IMR-90 (cell line): ENCODE data around the gene RAPGEFL1. TPM values are rescaled to one million over a fixed set of nuclear protein-coding genes. Genes with fewer than 3 reads are reported as not detected.

Source experiments
- ATAC-seq: fragments of 200-7000 bp; cut with Tn5 transposase; 2 replicates; pipeline ENCODE4 v1.9.1; 2020; ENCODE audit warnings: low read depth, mild to moderate bottlenecking, moderate library complexity
- BruUV-seq: library from RNA; stranded (reverse); fragments of 400-500 nt; replicated peaks from 2 replicates; lab custom pipeline; 2021; lab: Mats Ljungman, UMichigan
- CTCF ChIA-PET: fragments of 300-600 bp; formaldehyde crosslinking; extraction: SDS; loops from one replicate; lab custom pipeline; 2021; ENCODE audit warnings: antibody characterized with exemption; lab: Yijun Ruan, JAX
- POLR2A ChIA-PET: fragments of 300-600 bp; sonication (Branson Sonifier 250); formaldehyde crosslinking; loops from one replicate; lab custom pipeline; 2022; ENCODE audit warnings: antibody characterized with exemption; ENCODE audit not compliant: unreplicated experiment; lab: Charles Lee
- DNase-seq: peaks from one replicate; pipeline ENCODE4 v3.0.0; 2013
- H2AFZ ChIP-seq: replicated peaks from 2 replicates; pipeline ENCODE3; 2013; ENCODE audit warnings: low read length, mild to moderate bottlenecking; ENCODE audit not compliant: poor library complexity
- H2AK5ac ChIP-seq: 2 replicates; pipeline ENCODE4 v1.6.1; 2013; ENCODE audit warnings: low read depth, low read length, inconsistent platforms
- H2AK9ac ChIP-seq: replicated peaks from 2 replicates; pipeline ENCODE3; 2013; ENCODE audit warnings: mild to moderate bottlenecking, low read depth, low read length, moderate library complexity; ENCODE audit not compliant: poor library complexity
- H2BK120ac ChIP-seq: 2 replicates; pipeline ENCODE4 v1.6.1; 2013; ENCODE audit warnings: low read depth, low read length, inconsistent platforms
- H2BK15ac ChIP-seq: 3 replicates; pipeline ENCODE4 v1.6.1; 2013; ENCODE audit warnings: low read depth, low read length, inconsistent platforms
- H2BK20ac ChIP-seq: 2 replicates; pipeline ENCODE4 v1.6.1; 2013; ENCODE audit warnings: low read depth, mild to moderate bottlenecking, inconsistent platforms, low read length, moderate library complexity
- H2BK5ac ChIP-seq: 2 replicates; pipeline ENCODE4 v1.6.1; 2013; ENCODE audit warnings: mild to moderate bottlenecking, low read depth, low read length, inconsistent platforms; ENCODE audit not compliant: poor library complexity, severe bottlenecking
- H3K14ac ChIP-seq: replicated peaks from 2 replicates; pipeline ENCODE4 v1.6.1; 2013; ENCODE audit warnings: low read depth, low read length, inconsistent platforms
- H3K18ac ChIP-seq: 2 replicates; pipeline ENCODE4 v1.6.1; 2013; ENCODE audit warnings: low read depth, low read length, control low read depth
- H3K23ac ChIP-seq: 2 replicates; pipeline ENCODE4 v1.6.1; 2013; ENCODE audit warnings: low read depth, low read length, inconsistent platforms
- H3K27ac ChIP-seq: 2 replicates; pipeline ENCODE4 v1.5.1; 2013; ENCODE audit warnings: mild to moderate bottlenecking, control low read depth, low read length; ENCODE audit not compliant: insufficient read depth
- H3K27me3 ChIP-seq: 2 replicates; pipeline ENCODE4 v1.6.1; 2013; ENCODE audit warnings: low read length; ENCODE audit not compliant: control insufficient read depth, insufficient read depth
- H3K36me3 ChIP-seq: 2 replicates; pipeline ENCODE4 v1.6.1; 2013; ENCODE audit warnings: low read length, mixed read lengths; ENCODE audit not compliant: control insufficient read depth, insufficient read depth
- H3K4ac ChIP-seq: 2 replicates; pipeline ENCODE4 v1.6.1; 2013; ENCODE audit warnings: low read depth, low read length, inconsistent platforms
- H3K4me1 ChIP-seq: 2 replicates; pipeline ENCODE4 v1.6.1; 2013; ENCODE audit warnings: low read length, mixed read lengths; ENCODE audit not compliant: control insufficient read depth, insufficient read depth
- H3K4me2 ChIP-seq: 2 replicates; pipeline ENCODE4 v1.6.1; 2013; ENCODE audit warnings: low read depth, mild to moderate bottlenecking, control low read depth, low read length, moderate library complexity
- H3K4me3 ChIP-seq: 2 replicates; pipeline ENCODE4 v1.5.1; 2013; ENCODE audit warnings: low read depth, mild to moderate bottlenecking, control low read depth, low read length, moderate library complexity; ENCODE audit not compliant: insufficient read depth
- H3K56ac ChIP-seq: 2 replicates; pipeline ENCODE4 v1.6.1; 2013; ENCODE audit warnings: low read length, inconsistent platforms; ENCODE audit not compliant: insufficient read depth; ENCODE audit errors: extremely low read depth
- H3K79me1 ChIP-seq, 2 experiments: 2 replicates each; pipeline ENCODE4 v1.6.1; 2013; ENCODE audit warnings: low read length in 2 of 2, inconsistent platforms in 1 of 2, low read depth in 1 of 2
- H3K9ac ChIP-seq: 2 replicates; pipeline ENCODE4 v1.6.1; 2013; ENCODE audit warnings: low read depth, low read length, control low read depth
- H3K9me1 ChIP-seq: 2 replicates; pipeline ENCODE4 v1.6.1; 2013; ENCODE audit warnings: low read length, inconsistent platforms; ENCODE audit not compliant: insufficient read depth
- H3K9me3 ChIP-seq: 2 replicates; pipeline ENCODE4 v1.6.1; 2013; ENCODE audit warnings: low read length; ENCODE audit not compliant: control insufficient read depth, insufficient read depth
- H4K20me1 ChIP-seq: 2 replicates; pipeline ENCODE4 v1.6.1; 2013; ENCODE audit warnings: low read length, inconsistent platforms; ENCODE audit not compliant: insufficient read depth
- H4K5ac ChIP-seq: 2 replicates; pipeline ENCODE4 v1.6.1; 2013; ENCODE audit warnings: mild to moderate bottlenecking, low read depth, low read length, control low read depth
- H4K8ac ChIP-seq, 2 experiments: 2 replicates each; pipeline ENCODE4 v1.6.1; 2013; ENCODE audit warnings: low read depth in 2 of 2, low read length in 2 of 2, control low read depth in 1 of 2, inconsistent platforms in 1 of 2
- H4K91ac ChIP-seq: 2 replicates; pipeline ENCODE4 v1.6.1; 2013; ENCODE audit warnings: low read depth, low read length, inconsistent platforms; ENCODE audit not compliant: insufficient read depth
- BHLHE40 ChIP-seq: fragments of 150-350 bp; IDR thresholded peaks from 2 replicates; pipeline ENCODE4 v1.6.1; 2016; ENCODE audit warnings: mild to moderate bottlenecking, low read depth, low read length
- CEBPB ChIP-seq: IDR thresholded peaks from 2 replicates; pipeline ENCODE4 v1.6.1; 2012; ENCODE audit warnings: low read depth, low read length, improper control_type of control experiment
- CHD1 ChIP-seq: IDR thresholded peaks from 2 replicates; pipeline ENCODE4 v1.6.1; 2012; ENCODE audit warnings: low read depth, low read length, improper control_type of control experiment
- FOS ChIP-seq: fragments of 150-350 bp; IDR thresholded peaks from 2 replicates; pipeline ENCODE4 v1.6.1; 2016; ENCODE audit warnings: low read depth, low read length
- MAFK ChIP-seq: IDR thresholded peaks from 2 replicates; pipeline ENCODE4 v1.6.1; 2012; ENCODE audit warnings: low read depth, low read length, improper control_type of control experiment
- MAZ ChIP-seq: IDR thresholded peaks from 2 replicates; pipeline ENCODE4 v1.6.1; 2012; ENCODE audit warnings: low read depth, mild to moderate bottlenecking, low read length, improper control_type of control experiment, moderate library complexity, borderline replicate concordance
- MXI1 ChIP-seq: IDR thresholded peaks from 2 replicates; pipeline ENCODE4 v1.6.1; 2012; ENCODE audit warnings: low read depth, mild to moderate bottlenecking, low read length, moderate library complexity, borderline replicate concordance
- NFE2L2 ChIP-seq: fragments of 150-350 bp; IDR thresholded peaks from 2 replicates; pipeline ENCODE4 v1.6.1; 2016; ENCODE audit warnings: low read depth, mild to moderate bottlenecking, low read length
- POLR2A ChIP-seq: IDR thresholded peaks from 2 replicates; pipeline ENCODE4 v1.6.1; 2012; ENCODE audit warnings: mild to moderate bottlenecking, low read depth, low read length
- RAD21 ChIP-seq: IDR thresholded peaks from 2 replicates; pipeline ENCODE4 v1.6.1; 2012; ENCODE audit warnings: low read length, improper control_type of control experiment
- RCOR1 ChIP-seq: IDR thresholded peaks from 2 replicates; pipeline ENCODE4 v1.6.1; 2012; ENCODE audit warnings: mild to moderate bottlenecking, low read length, improper control_type of control experiment; ENCODE audit not compliant: insufficient replicate concordance
- RFX5 ChIP-seq: IDR thresholded peaks from 2 replicates; pipeline ENCODE4 v1.8.0; 2012; ENCODE audit warnings: low read depth, mild to moderate bottlenecking, low read length, moderate library complexity
- SMC3 ChIP-seq: fragments of 150-350 bp; IDR thresholded peaks from 2 replicates; pipeline ENCODE4 v1.6.1; 2016; ENCODE audit warnings: low read depth, mild to moderate bottlenecking, antibody characterized with exemption, low read length, moderate library complexity
- WGBS, 2 experiments: methylation state at CpG; one replicate each; pipeline versions ENCODE4 v1.1.5 to v1.1.7; 2013; ENCODE audit warnings: missing lambda C conversion rate in 2 of 2; ENCODE audit not compliant: insufficient read length in 1 of 2; ENCODE audit errors: extremely low coverage in 2 of 2; 5-methylcytosine and 5-hydroxymethylcytosine counted together
- dilution Hi-C: fragments of 300-500 bp; cut with HindIII; formaldehyde crosslinking; loops from one replicate; pipeline ENCODE4 v1.14.3; 2018; ENCODE audit warnings: low sequenced_read_pairs; ENCODE audit not compliant: unreplicated experiment
- in situ Hi-C: fragments of 300-500 bp; cut with MboI; formaldehyde crosslinking; loops from 3 replicates; pipeline ENCODE4 v1.14.3; 2019; ENCODE audit warnings: low sequenced_read_pairs, inconsistent platforms, mixed read lengths
- intact Hi-C: fragments of 100-400 bp; cut with micrococcal nuclease; formaldehyde crosslinking; loops from 2 replicates; pipeline ENCODE4 v1.10.0; 2022
- polyA plus RNA-seq, 3 experiments: library from polyadenylated mRNA; depleted of rRNA; stranded (reverse); fragments of >200 nt; gene quantifications; 2 replicates each; pipeline ENCODE4 v1.2.3, GENCODE V29; 2012; ENCODE audit warnings: low replicate concordance in 1 of 3
- total RNA-seq: library from RNA; depleted of rRNA; stranded (reverse); fragments of >200 nt; gene quantifications from 2 replicates; pipeline ENCODE4 v1.2.3, GENCODE V29; 2012
- TF ChIP-seq, protein P1 (sequence below): fragments of 150-350 bp; IDR thresholded peaks from 2 replicates; pipeline ENCODE4 v1.6.1; 2016; ENCODE audit warnings: low read depth, mild to moderate bottlenecking, low read length, moderate library complexity, borderline replicate concordance
- TF ChIP-seq, protein P2 (sequence below): conservative IDR thresholded peaks from 2 replicates; pipeline ENCODE4 v1.5.1; 2012; ENCODE audit warnings: mild to moderate bottlenecking, low read depth, low read length, improper control_type of control experiment
- TF ChIP-seq, protein P3 (sequence below): fragments of 150-350 bp; IDR thresholded peaks from 2 replicates; pipeline ENCODE4 v1.6.1; 2017; ENCODE audit warnings: mild to moderate bottlenecking, antibody characterized with exemption, low read length, low read depth

Gene RAPGEFL1
- total and polyA plus RNA-seq, 2 of the 4 experiments (the other 2 are of a cell fraction): 0.54 to 5.6 TPM

DNA sequence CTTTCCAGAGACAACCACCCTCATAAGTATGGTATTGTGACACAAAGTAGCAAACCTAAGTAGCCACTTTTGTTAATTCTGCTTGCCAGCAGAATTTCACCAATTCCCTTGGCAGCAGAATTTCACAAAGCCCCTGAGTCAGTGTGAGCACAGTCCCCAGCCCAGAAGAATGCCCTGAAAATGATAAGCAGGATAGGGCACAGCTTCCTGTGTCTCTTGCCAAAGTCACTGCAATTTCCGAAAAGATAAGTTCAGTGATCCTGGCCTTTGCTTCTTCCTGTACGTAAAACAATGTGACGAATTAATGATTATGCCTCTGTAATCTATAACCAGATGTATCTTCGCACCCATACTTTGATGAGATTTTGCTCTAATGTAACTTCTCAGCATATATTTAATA is 25.9 kb downstream of the RAPGEFL1 start:
- 73% methylated on average over 3 of the region's 4 CpGs; no CpG with 5 or more reads in 1 of the 2 experiments for WGBS, 2 experiments
- no peak for DNase-seq

More for the DNA sequence above, 25.9 kb downstream of the RAPGEFL1 start:
- no peak overlapping the region for H4K8ac ChIP-seq
- H3K4me2 ChIP-seq: no peak overlapping the region
- H3K27me3 ChIP-seq: no peaks in the 10 kb centered on the region
- no peak overlapping the region for H3K9ac ChIP-seq
- BruUV-seq: no TSS peak
- no peak overlapping the region for H3K27ac ChIP-seq
- H2BK15ac ChIP-seq: no peak overlapping the region
- in situ Hi-C loops: loop anchor here (5.0 kb wide), 1 partner anchor 49 kb away; no protein-coding TSS in a partner anchor
- H2BK5ac ChIP-seq: no peak overlapping the region
- intact Hi-C loops: loop anchor here (5.0 to 10.0 kb wide), 3 partner anchors 52 to 154 kb away; no protein-coding TSS in a partner anchor
- no peaks in the 10 kb centered on the region for H3K79me1 ChIP-seq
- H4K20me1 ChIP-seq: no peaks in the 10 kb centered on the region
- no peak overlapping the region for H4K5ac ChIP-seq
- no peak overlapping the region for H3K14ac ChIP-seq
- CTCF ChIA-PET: interaction anchor here (1.0 to 2.8 kb wide), 2 partner anchors 11 to 16 kb away, joined by 3 to 7 read pairs; partner anchors contain the start of gene WIPF2
- no peak overlapping the region for H4K91ac ChIP-seq
- H2AFZ ChIP-seq: no peak overlapping the region
- no peak overlapping the region for H2BK20ac ChIP-seq
- H3K56ac ChIP-seq: no peak overlapping the region
- no peak overlapping the region for H2AK9ac ChIP-seq
- no peak overlapping the region for H2AK5ac ChIP-seq
- H3K9me3 ChIP-seq: peaks cover 1% of the 10 kb centered on the region; the same call in 1 of the 2 replicates
- no peak overlapping the region for H3K4me3 ChIP-seq
- POLR2A ChIA-PET: no interaction called here
- no peak for TF ChIP-seq CHD1
- TF ChIP-seq FOS: no peak
- TF ChIP-seq, protein P1, sequence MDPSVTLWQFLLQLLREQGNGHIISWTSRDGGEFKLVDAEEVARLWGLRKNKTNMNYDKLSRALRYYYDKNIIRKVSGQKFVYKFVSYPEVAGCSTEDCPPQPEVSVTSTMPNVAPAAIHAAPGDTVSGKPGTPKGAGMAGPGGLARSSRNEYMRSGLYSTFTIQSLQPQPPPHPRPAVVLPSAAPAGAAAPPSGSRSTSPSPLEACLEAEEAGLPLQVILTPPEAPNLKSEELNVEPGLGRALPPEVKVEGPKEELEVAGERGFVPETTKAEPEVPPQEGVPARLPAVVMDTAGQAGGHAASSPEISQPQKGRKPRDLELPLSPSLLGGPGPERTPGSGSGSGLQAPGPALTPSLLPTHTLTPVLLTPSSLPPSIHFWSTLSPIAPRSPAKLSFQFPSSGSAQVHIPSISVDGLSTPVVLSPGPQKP: no peak
- TF ChIP-seq POLR2A: no peak
- TF ChIP-seq MAFK: no peak
- TF ChIP-seq NFE2L2: no peak
- no peak for TF ChIP-seq MAZ
- TF ChIP-seq, protein P2, sequence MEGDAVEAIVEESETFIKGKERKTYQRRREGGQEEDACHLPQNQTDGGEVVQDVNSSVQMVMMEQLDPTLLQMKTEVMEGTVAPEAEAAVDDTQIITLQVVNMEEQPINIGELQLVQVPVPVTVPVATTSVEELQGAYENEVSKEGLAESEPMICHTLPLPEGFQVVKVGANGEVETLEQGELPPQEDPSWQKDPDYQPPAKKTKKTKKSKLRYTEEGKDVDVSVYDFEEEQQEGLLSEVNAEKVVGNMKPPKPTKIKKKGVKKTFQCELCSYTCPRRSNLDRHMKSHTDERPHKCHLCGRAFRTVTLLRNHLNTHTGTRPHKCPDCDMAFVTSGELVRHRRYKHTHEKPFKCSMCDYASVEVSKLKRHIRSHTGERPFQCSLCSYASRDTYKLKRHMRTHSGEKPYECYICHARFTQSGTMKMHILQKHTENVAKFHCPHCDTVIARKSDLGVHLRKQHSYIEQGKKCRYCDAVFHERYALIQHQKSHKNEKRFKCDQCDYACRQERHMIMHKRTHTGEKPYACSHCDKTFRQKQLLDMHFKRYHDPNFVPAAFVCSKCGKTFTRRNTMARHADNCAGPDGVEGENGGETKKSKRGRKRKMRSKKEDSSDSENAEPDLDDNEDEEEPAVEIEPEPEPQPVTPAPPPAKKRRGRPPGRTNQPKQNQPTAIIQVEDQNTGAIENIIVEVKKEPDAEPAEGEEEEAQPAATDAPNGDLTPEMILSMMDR: no peak
- TF ChIP-seq BHLHE40: no peak
- TF ChIP-seq RFX5: no peak
- TF ChIP-seq CEBPB: no peak
- TF ChIP-seq MXI1: no peak
- no peak for TF ChIP-seq RCOR1
- TF ChIP-seq, protein P3, sequence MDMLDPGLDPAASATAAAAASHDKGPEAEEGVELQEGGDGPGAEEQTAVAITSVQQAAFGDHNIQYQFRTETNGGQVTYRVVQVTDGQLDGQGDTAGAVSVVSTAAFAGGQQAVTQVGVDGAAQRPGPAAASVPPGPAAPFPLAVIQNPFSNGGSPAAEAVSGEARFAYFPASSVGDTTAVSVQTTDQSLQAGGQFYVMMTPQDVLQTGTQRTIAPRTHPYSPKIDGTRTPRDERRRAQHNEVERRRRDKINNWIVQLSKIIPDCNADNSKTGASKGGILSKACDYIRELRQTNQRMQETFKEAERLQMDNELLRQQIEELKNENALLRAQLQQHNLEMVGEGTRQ: no peak
- TF ChIP-seq RAD21: no peak
- TF ChIP-seq SMC3: no peak
- no peaks in the 10 kb centered on the region for H3K9me1 ChIP-seq
- H2BK120ac ChIP-seq: no peak overlapping the region
- no peak overlapping the region for H3K23ac ChIP-seq
- no peak overlapping the region for H3K18ac ChIP-seq
- peaks cover 3% of the 10 kb centered on the region for H3K4me1 ChIP-seq
- no peak overlapping the region for H3K4ac ChIP-seq
- ATAC-seq: no peak
- no peaks in the 10 kb centered on the region for H3K36me3 ChIP-seq
- dilution Hi-C loops: no loop called here
